Activated CD8-positive, alpha-beta memory T cell treated with anti-CD3 and anti-CD28 coated beads for 24 hours (primary cell): ENCODE data around the gene GPR12.
A peak's percentile ranks its signal among the peaks of the same experiment; 100 is the strongest.
"Not testable (repeated sequence)": the region's sequence is repeated elsewhere in the genome, so short reads cannot be mapped to it uniquely, and the experiment has no call there.

ENCODE experiments used
- DNase-seq: peaks from one replicate; pipeline ENCODE4 v3.0.0-alpha.2; 2020

The GPR12 gene

DNA sequence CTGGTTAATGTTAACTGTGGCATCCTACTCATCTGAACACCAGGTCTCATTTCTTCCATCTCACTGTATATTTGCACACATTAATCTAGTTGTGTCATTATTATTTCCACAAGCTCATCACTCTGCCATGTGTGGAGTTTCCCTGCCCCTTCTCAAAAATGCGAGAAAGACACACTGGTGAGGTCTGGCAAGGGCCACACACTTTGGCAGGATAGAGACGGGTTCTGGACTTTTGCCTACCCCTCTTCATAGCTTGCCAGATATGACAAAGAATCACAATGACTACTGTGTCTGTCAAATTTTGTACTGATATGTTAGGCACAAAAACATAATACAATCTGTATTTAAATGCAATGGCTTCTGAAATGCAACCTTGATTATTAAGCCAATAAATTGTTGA, 12.9 kb downstream of the GPR12 start:
- DNase-seq: no peak

DNA sequence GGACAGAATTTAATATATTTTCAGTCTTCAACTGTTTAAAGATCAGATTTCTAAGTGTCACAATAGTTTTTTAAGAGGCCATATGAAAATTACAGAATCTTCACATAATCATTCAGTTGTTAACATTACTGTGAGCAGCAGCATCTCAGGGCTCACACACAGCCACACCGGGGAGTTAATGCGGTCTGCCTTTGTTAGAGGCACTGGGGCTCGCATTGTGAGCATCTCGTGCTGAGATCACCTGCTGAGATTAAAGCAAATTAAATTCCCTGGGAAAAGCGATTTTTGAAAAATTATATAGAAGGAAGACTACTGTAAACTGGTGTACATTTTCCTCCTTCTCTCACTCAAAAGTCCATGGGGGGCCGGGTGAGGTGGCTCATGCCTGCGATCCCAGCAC, 16.6 kb downstream of the GPR12 start:
- DNase-seq: no peak

DNA sequence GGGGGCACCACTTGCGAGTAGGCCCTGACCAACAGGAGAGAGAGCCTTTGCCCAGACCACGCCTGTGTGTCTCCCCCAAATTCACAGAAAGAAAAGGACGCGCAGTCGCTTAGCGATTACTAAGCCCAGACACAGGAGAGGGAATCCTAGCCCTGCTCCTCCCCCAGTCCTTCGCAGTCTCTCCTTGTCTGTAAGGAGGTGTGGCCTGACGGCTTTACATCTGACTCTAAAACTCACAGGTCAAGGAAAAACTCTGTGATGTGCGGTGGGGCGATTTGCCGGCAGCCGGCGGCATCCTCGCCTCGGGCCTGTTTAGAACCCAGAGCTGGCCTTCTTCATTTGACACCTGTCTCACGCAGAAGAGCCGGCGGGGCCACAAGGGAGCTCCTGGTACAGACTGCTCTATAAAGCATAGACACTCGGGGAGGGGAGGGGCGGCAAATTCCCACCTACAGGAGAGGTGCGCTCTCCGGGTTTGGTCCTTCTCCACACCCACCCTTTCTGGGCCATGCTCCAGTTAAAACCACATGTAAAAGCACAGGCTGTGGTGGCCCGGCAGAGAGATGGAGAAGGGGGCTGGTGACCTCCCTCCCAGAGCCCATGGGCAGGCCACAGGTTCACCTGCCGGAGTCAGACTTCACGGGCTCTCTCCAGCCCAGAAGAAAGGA, 17.8 kb downstream of the GPR12 start:
- no peak for DNase-seq

DNA sequence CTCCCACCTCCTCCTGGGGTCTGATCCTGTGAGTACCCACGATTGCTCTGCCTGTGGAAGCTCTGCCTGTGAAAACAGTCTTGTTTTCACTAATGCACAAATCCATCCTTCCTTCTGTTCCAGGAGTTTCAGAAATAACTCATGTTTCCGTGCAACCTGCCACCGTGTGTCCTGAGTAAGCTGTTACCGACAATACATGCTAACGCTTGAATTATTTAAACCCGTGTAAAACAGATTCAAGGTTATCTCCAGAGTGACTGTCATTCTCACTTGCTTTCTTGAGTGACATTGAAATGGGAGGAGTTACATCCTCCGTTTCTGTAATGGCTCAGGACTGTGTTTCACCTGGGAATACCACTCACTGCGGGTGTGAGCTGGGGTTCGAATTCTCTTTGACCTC, 24.9 kb downstream of the GPR12 start:
- no peak for DNase-seq

DNA sequence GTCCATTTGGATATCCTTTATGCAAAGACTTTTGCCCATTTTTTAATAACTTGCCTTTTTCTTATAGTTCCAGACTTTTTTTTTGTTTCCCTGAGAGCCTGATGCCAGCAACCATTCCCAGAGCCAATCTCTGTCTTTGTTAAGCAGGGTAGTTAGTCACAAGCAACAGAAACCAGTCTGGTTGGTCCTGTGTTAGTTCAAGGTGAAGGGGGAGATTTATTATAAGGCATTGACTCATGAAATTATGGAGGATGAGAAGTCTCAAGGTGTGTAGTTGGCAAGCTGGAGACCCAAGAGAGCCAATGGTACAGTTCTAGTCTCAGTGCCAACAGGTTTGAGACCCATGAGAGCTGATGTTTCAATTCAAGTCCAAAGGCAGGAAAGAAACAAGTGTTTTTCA, 33.0 kb downstream of the GPR12 start:
- DNase-seq: no peak

DNA sequence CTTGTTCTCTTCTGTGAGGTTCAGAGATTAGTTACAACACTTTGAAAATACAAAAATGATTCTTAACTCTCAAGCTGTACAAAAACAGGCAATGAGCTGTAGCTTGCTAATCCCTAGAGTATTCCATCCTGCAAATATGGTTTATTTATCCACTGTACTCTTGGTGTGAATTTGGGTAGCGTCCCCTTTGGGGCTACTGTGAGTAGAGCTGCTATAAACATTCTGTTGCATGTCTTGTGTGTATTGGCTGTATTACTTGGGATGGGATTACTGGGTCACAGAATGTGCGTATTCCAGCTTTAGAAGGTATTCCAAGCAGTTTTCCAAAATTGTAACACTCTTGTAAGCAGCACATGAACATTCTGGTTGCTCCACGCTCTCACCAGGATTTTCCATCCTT, 33.5 kb downstream of the GPR12 start:
- no peak for DNase-seq

DNA sequence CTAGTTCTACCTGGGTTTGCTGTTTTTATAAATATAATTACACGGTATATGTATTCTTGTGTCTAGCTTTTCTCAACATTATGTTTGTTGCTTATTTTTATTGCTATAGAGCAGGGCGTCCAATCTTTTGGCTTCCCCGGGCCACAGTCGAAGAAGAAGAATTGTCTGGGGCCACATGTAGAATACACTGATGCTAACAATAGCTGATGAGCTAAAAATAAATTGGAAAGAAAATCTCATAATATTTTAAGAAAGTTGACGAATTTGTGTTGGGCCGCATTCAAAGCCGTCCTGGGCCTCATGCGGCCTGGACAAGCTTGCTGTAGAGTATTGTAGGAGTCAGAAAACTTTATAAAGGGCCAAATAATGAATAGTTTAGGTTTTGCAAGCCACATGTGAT, 33.9 kb downstream of the GPR12 start:
- DNase-seq: no peak

DNA sequence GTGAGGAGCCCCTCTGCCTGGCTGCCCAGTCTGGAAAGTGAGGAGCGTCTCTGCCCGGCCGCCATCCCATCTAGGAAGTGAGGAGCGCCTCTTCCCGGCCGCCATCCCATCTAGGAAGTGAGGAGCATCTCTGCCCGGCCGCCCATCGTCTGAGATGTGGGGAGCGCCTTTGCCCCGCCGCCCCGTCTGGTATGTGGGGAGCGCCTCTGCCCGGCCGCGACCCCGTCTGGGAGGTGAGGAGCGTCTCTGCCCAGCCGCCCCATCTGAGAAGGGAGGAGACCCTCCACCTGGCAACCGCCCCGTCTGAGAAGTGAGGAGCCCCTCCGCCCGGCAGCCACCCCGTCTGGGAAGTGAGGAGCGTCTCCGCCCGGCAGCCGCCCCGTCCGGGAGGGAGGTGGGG, 37.0 kb downstream of the GPR12 start:
- not testable (repeated sequence) for DNase-seq

DNA sequence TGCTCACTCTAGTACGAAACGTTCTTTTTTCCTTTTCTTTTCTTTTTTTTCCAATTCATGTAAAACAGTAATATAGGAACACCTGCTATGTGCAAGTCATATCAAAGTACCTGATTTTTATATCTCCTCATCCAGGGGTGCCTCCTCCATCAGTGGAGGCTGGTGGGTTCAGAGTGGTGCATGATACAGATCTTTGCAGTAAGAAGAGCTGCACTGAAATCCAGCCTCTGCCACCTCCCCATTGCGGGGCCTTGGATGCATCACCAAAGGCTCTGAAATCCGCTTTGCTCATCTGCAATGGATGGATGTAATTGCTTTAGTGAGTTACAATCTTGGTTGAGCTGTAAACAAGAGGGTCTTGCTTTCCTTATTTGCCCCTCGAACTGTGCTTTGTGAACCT, 38.3 kb downstream of the GPR12 start:
- DNase-seq: no peak

DNA sequence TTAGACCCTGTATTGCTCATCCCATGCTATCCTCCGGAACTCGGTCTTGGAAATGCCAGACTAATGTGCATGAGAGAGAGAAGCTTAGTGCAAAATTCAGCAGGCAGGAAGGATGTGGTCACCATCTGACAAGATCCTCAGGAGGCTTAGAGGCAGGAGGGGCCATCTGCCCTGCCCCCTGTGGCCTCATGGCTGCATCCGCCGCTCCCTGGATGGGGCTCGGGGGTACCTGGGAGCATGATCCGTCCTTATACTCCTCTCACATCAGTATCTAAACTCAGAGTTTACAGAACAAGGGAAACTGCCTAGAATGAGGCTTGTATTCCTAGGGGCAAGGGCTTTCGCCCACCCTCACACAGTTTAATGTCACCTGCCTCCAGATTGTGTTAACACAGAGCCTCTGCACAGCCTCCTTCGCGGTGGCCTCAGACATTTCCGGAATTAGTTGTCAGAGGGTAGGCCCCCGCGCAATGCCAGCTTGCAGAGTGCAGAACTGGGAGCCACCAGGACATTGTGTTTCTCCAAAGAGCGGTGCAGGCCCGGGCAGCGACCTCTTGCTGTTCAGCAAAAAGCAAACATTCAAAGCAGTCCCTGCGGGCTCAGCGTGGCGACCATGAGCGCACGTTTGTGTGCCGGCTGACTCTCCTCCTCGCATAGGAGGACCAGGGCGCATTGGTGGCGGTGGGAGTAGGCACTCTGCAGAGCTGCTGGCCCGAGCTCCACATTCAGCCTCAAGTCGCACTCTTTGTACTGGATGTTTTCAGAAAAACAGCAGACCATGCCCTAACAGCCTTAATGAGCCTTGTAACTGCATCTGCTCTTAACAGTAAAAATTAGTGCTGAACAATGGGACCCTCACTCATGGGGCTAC, 39.1 kb downstream of the GPR12 start:
- DNase-seq: peak; percentile 77

DNA sequence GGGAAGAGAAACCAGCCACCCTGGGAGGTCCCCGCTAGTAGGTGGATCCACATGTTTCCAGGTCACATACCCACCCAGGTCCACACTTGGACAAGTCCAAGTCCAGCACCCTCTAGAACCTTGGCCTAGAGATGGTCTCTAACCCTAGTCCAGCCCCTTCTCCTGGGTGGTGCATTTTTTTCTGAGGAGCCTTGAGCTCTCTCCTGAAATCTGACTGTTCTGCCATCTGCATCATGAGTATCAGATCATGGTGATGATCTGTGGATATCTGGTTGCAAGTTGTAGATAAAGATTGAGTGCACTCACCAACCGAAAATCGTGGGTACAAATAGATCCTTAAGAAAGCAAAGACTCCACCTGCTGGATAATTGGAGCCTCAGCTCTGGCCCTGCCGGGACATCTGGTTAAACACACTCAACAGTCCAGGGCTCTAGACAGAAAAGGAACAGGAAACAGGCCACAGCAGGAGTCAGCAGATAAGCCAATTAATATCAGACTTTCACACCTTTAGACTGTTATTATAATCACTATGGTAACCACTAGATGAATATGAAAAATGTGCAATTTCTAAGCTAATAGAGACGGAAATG, 41.1 kb downstream of the GPR12 start:
- DNase-seq: no peak

DNA sequence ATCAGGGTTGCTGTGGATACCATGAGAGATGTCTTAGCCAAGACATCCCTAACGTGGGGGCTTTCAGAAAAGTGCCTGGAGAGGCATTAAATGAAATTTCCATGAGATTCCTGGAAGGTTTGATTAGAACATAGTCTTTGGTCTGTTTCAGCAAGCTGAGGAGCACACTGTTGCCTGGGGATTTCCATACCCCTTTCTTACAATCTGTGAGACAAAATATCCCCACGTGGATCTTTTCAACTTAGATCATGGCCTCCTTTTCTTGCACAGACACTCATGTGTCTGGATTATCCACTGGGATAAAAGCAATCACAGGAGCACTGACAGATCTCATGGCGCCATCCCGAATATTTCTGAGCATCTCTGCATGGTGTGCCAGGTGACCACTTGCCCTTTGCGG, 41.7 kb downstream of the GPR12 start:
- DNase-seq: no peak

DNA sequence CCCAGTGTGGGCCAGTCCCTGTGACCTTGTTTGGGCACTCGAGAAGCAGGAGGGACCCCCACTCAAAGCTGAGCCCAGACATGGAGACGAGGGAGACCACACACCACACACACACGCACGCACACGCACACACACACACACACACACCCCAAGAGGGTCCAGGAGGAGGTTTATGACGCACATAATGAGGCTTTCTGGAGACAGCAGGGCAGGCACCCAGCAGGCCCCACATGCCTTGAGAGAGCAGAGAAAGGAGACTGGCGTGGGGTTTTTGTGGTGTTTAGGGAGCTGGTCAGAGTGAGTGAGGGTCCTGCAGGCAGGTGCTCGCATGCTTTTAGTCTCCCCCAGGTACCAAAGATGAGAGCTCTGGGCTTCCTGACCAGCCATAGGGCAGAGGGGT, 42.4 kb downstream of the GPR12 start:
- DNase-seq: no peak

DNA sequence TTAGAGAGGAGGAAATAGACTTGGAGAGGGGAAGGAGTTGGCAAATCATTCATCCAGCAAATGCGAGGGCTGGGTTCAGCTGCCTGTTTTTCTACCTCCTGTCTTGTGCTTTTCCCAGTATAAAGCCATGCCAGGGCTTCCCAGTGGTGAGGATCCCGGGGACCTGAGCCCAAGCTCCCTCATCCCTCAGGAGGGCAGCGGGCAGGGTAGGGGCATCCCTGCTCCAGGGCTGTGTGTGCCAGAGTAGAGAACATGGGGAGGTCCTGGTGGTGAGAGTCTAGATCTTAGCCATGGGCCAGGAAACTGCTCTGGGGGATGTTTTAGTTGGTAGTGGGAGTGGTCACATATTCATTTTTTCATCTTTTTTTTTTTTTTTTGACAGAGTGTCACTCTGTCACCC, 43.6 kb downstream of the GPR12 start:
- DNase-seq: peak; percentile 33

DNA sequence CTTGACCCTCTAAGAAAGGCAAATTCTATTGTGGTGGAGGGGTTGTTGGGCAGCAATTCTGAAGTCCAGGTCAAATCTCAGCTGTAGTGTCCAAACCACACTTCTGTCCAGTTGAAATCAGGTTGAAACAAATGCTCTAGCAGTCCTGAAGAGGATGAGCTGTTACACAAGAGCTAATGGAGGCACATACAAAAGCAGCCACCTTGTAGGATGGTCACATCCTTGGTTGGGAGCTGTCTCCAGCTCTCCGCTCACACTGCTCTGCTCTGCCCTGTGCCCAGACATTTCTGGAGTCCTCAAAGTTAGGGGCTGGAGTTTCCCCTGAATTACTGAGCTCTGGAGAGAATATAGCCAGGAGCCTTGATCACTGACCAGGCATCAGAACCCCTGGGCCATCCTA, 47.2 kb downstream of the GPR12 start:
- no peak for DNase-seq

DNA sequence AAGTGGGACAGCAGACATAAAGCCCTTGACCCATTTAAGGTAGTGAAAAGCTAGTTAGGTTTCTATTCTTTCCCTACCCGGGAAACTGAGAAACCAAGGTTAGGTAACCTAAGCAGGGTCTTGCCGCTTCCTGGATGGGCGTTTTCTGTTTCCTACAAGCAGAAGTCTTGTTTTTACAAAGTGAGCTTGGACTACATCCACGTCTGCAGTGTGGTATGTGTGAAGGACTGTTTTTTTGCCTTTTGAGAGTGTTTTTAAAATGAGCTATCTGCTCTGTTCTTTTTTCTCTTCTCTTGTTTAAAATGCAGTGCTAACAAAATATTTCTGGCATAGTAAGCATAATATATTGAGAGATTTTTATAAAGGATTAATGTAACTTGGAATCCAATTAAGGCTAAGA, 49.4 kb downstream of the GPR12 start:
- DNase-seq: no peak

DNA sequence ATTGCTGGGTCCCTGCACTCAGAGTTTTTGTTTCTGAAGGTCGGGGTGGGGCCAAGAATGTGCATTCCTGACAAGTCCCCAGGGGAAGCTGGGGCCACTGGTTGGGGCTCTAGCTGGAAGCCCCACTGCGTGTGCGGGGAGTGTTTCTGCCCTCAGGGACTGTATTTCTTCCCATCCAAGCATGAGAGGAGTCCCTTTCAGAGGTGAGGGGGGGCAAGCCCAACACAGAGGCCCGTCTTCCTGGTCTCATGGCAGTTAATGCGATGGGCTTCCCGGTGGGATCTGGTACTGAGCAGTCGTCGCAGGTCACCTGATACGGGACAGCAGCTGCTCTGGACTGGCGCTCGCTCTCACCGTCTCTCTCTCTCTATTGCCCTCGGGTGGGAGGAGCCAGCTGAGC, 50.4 kb downstream of the GPR12 start:
- DNase-seq: no peak

DNA sequence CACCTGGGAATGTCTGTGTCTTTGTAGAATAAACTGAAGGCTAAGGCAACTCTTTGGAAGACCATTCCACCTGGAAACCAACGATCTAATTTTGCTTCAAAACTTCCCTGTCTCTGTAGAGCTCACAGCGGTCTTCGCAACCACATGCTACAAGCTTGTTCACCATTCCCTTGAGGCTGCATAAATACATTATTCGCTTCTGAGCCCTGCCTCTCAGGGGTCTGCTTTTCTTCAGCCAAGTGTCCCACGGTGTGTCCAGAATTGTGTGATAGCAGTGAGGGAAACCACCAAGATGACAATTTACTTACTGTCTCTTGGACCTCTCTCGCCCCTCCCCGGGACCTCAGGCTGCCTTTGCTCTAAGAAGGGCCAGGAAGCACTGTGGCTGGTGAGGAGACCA, 51.1 kb downstream of the GPR12 start:
- no peak for DNase-seq

DNA sequence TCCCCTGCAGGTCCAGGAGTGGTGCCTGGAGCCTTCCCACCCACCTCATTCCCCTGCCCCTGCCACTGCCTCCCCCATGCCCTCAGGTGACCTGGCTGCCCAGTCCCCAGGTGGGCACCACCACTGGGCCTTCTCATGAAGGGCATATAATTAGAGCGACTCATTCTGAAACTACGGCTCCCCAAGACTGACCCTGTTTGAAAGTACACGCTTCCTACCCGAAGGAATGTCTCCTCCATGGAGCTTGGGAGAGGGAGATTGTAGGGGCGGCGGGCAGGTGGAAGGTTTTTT, 52.6 kb downstream of the GPR12 start:
- no peak for DNase-seq

DNA sequence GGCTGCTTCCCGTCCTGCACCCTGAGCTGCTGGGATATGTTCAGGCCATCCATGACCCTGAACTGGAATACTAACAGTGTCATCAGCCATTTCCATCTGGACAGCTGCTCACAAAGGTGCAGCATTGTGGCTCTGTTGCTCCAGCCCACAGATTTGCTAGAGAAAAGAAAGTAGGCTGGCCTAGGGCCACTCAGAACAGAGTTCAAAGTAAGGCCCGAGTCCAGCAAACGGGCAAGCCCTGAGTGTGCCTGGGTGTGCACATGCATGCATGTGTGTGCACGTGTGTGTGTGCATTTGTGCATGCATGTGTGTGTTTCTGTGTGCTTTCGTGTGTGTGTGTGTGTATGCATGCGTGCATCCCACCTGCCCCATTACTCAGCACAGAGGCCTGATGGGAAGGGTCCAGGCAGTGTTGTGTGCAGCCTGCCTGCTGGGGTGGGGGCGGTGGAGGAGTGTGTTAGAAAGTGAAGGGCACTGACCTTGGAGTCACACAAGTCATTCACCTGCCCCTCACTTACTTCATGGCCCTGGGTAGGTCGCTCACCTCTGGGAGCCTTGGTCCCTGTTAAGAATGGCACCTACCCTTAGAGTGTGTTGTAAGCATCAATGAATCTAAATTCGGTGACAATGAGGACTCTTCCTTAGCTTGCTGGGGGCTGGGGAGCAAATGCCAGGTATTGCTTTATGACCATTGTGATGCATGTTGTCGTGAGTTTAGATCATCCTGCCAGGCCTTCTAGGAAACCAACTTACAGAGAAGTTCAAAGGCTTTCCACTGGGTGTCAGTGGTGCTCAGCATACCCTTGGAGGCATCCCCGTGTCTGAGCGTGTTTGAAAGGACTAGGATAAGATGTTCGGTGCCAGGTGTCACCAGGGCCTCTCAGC, 53.2 kb downstream of the GPR12 start:
- peak; percentile 68 for DNase-seq

DNA sequence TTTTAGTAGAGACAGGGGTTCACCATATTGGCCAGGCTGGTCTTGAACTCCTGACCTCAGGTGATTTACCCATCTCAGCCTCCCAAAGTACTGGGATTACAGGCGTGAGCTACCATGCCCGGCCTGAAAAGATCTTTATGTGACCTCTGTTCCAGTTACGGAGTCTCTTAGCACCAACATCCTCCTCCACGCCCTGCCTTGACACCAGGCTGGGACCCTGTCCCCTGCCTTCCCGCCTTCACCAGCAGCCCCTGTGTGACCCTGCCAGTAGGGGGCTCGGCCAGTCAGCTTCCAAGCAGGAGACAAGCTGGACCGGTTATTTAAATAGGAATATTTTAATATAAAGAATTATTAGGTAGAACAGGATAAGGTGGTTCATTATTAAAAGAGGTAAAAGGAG, 54.2 kb downstream of the GPR12 start:
- no peak for DNase-seq

DNA sequence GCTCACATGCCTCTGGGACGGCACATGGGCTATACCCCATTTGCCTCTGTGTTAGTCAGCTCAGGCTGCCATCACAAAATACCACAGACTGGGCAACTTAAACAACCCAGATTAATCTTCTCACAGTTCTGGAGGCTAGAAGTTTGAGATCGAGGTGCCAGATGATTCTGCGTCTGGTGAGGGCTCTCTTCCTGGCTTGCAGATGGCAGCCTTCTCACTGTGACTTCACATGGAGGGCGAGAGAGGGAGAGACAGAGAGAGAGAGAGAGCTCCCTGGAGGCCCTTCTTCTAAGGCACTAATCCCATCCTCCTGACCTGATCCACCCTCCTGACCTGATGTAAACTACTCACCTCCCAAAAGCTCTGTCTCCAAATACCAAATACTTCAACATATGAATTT, 55.0 kb downstream of the GPR12 start:
- no peak for DNase-seq
